Endothelial cell of umbilical vein (primary cell): ENCODE data around the gene ANAPC5. TPM values are rescaled to one million over a fixed set of nuclear protein-coding genes. Genes with fewer than 3 reads are reported as not detected.

Experiments used
- BruUV-seq: library from RNA; stranded (reverse); fragments of 400-500 nt; replicated peaks from 2 replicates; lab custom pipeline; 2021; lab: Mats Ljungman, UMichigan
- CTCF ChIA-PET: fragments of 300-600, 350-600 bp; sonication (Branson Sonifier 250); formaldehyde crosslinking; loops from one replicate; lab custom pipeline; 2021; ENCODE audit warnings: antibody characterized with exemption, inconsistent platforms; lab: Charles Lee
- POLR2A ChIA-PET: fragments of 300-600, 350-600 bp; sonication (Branson Sonifier 250); formaldehyde crosslinking; loops from one replicate; lab custom pipeline; 2021; ENCODE audit warnings: antibody characterized with exemption, inconsistent platforms; lab: Charles Lee
- DNase-seq: peaks from one replicate; pipeline ENCODE4 v3.0.0-alpha.2; 2011; ENCODE audit warnings: low read depth, low spot score
- FAIRE-seq: peaks from 2 replicates; lab custom pipeline; 2011; peaks lifted over from hg19 to GRCh38; lab: Jason Lieb, UNC
- H2AFZ ChIP-seq: 2 replicates; pipeline ENCODE4 v1.6.0; 2012; ENCODE audit warnings: low read depth, low read length, control low read depth, inconsistent platforms
- H3K27ac ChIP-seq: 2 replicates; pipeline ENCODE4 v1.5.1; 2011; ENCODE audit warnings: low read depth, mild to moderate bottlenecking, control low read depth, low read length, moderate library complexity; ENCODE audit not compliant: insufficient read depth
- H3K27me3 ChIP-seq, 2 experiments: 2 replicates each; pipeline versions ENCODE4 v1.6.0 to v1.6.1; 2011; ENCODE audit warnings: low read length in 2 of 2, mixed read lengths in 1 of 2; ENCODE audit not compliant: control insufficient read depth in 2 of 2, insufficient read depth in 2 of 2
- H3K36me3 ChIP-seq, 2 experiments: 2 replicates in 1 of 2; 3 replicates in 1 of 2; pipeline ENCODE4 v1.5.1; 2011; ENCODE audit warnings: low read length in 2 of 2, mild to moderate bottlenecking in 1 of 2, moderate library complexity in 1 of 2; ENCODE audit not compliant: control insufficient read depth in 2 of 2, insufficient read depth in 2 of 2; ENCODE audit errors: extremely low read depth in 1 of 2
- H3K4me1 ChIP-seq: 3 replicates; pipeline ENCODE4 v1.5.1; 2011; ENCODE audit warnings: mild to moderate bottlenecking, low read length; ENCODE audit not compliant: control insufficient read depth, insufficient read depth; ENCODE audit errors: extremely low read depth
- H3K4me2 ChIP-seq: 2 replicates; pipeline ENCODE4 v1.6.1; 2011; ENCODE audit warnings: low read length, control low read depth, mixed read lengths; ENCODE audit not compliant: insufficient read depth
- H3K4me3 ChIP-seq, 3 experiments: fragments of 200-600 bp in 1 of 3; sonication (generic), shearing (Covaris generic) in 1 of 3; replicated peaks in 1 of 3; 2 replicates each; pipeline ENCODE4 v1.5.1; 2011 to 2016; ENCODE audit warnings: control low read depth in 3 of 3, low read length in 3 of 3, mild to moderate bottlenecking in 2 of 3, inconsistent platforms in 1 of 3, low read depth in 1 of 3, moderate library complexity in 1 of 3; ENCODE audit not compliant: insufficient read depth in 1 of 3
- H3K79me2 ChIP-seq: 2 replicates; pipeline ENCODE4 v1.6.0; 2012; ENCODE audit warnings: low read length, inconsistent platforms; ENCODE audit not compliant: control insufficient read depth, insufficient read depth
- H3K9ac ChIP-seq: replicated peaks from 2 replicates; pipeline ENCODE3; 2011; ENCODE audit warnings: low read length, control low read depth; ENCODE audit not compliant: insufficient read depth; ENCODE audit errors: extremely low read depth
- H3K9me1 ChIP-seq: replicated peaks from 3 replicates; pipeline ENCODE4 v1.6.0; 2011; ENCODE audit warnings: mild to moderate bottlenecking, low read length; ENCODE audit not compliant: control insufficient read depth, insufficient read depth; ENCODE audit errors: extremely low read depth
- H3K9me3 ChIP-seq: replicated peaks from 2 replicates; pipeline ENCODE4 v1.5.1; 2012; ENCODE audit warnings: low read length, inconsistent platforms; ENCODE audit not compliant: control insufficient read depth, insufficient read depth
- H4K20me1 ChIP-seq: replicated peaks from 2 replicates; pipeline ENCODE3; 2011; ENCODE audit warnings: mild to moderate bottlenecking, low read length; ENCODE audit not compliant: control insufficient read depth, insufficient read depth; ENCODE audit errors: extremely low read depth
- EZH2 ChIP-seq: IDR thresholded peaks from 2 replicates; pipeline ENCODE4 v1.6.1; 2012; ENCODE audit warnings: borderline replicate concordance, low read depth, mild to moderate bottlenecking, moderate library complexity, low read length, inconsistent platforms; ENCODE audit not compliant: severe bottlenecking
- FOS ChIP-seq: IDR thresholded peaks from 2 replicates; pipeline ENCODE4 v1.6.1; 2011; ENCODE audit warnings: mild to moderate bottlenecking, low read length, moderate library complexity, borderline replicate concordance; ENCODE audit not compliant: insufficient read depth
- GATA2 ChIP-seq: IDR thresholded peaks from 2 replicates; pipeline ENCODE4 v1.7.0; 2011; ENCODE audit warnings: low read depth, mild to moderate bottlenecking, moderate library complexity, mixed read lengths, low read length; ENCODE audit not compliant: insufficient read length, insufficient read depth
- JUN ChIP-seq: IDR thresholded peaks from 2 replicates; pipeline ENCODE4 v1.6.1; 2011; ENCODE audit warnings: borderline replicate concordance, low read depth; ENCODE audit not compliant: insufficient read length, insufficient read depth
- MYC ChIP-seq: IDR thresholded peaks from one replicate; pipeline ENCODE4 v1.6.1; 2011; ENCODE audit warnings: mild to moderate bottlenecking, low read depth, low read length
- POLR2A ChIP-seq: IDR thresholded peaks from 2 replicates; pipeline ENCODE4 v1.6.1; 2012; ENCODE audit warnings: low read depth, mild to moderate bottlenecking, control low read depth, low read length
- POLR2AphosphoS5 ChIP-seq: IDR thresholded peaks from 2 replicates; pipeline ENCODE4 v1.6.1; 2012; ENCODE audit warnings: low read depth, mild to moderate bottlenecking, control low read depth, low read length, moderate library complexity; ENCODE audit not compliant: insufficient read depth
- dilution Hi-C: fragments of 300-500 bp; cut with MboI; formaldehyde crosslinking; loops from one replicate; pipeline ENCODE4 v1.15.0; 2019; ENCODE audit warnings: low sequenced_read_pairs; ENCODE audit not compliant: extremely low pct_ligation_motif_present
- intact Hi-C: fragments of 100-400 bp; cut with micrococcal nuclease; formaldehyde crosslinking; loops from one replicate; pipeline ENCODE4 v1.10.0; 2022
- polyA plus RNA-seq, 4 experiments: library from polyadenylated mRNA; depleted of rRNA in 3 of 4; stranded (reverse) in 3 of 4; unstranded in 1 of 4; fragments of >200 nt; gene quantifications; 2 replicates each; pipeline versions ENCODE4 v1.2.1 to v1.2.3, GENCODE V29; 2011 to 2012; ENCODE audit warnings: missing spikeins in 1 of 4
- total RNA-seq: library from RNA; stranded (reverse); gene quantifications from 2 replicates; pipeline ENCODE4 v1.2.3, GENCODE V29; 2021
- TF ChIP-seq, protein P1 (sequence below), 2 donors: IDR thresholded peaks; 1 replicate in 1 of 2; 2 replicates in 1 of 2; pipeline ENCODE4 v1.5.1; 2011; ENCODE audit warnings: low read length in 2 of 2, mild to moderate bottlenecking in 2 of 2, moderate library complexity in 2 of 2, control low read depth in 1 of 2, inconsistent platforms in 1 of 2, low read depth in 1 of 2; ENCODE audit not compliant: insufficient read depth in 1 of 2; ENCODE audit errors: extremely low read depth in 1 of 2
- TF ChIP-seq, protein P2 (sequence below): IDR thresholded peaks from 2 replicates; pipeline ENCODE4 v1.6.1; 2011; ENCODE audit not compliant: insufficient read depth, insufficient read length

Gene ANAPC5
- total and polyA plus RNA-seq, 2 donors (not counting 3 experiments of a cell fraction or from before 2014, with no cell fraction given) = 133 to 168 TPM

DNA sequence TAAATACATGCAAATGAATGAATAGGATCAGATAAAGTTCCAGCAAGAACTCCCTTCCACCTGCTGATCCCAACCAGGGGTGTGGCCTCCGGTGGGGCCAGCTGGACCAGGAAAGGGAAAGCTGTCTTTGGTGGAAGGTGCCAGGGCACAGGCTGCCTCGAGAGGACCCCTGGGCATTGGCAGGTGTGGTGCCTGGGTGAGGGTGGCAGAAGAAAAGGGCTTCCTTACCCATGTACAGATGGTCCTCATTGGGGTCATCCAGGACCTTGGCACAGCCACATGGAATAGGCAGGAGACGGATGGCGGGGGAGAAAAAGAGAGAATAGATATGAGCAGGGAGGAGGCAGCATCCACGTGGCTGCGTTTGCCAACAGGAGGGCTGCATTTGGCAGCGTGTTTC, 92.1 kb downstream of the ANAPC5 start:
- CTCF ChIA-PET = no interaction called here

More for the DNA sequence above, 92.1 kb downstream of the ANAPC5 start:
- FAIRE-seq (no peak), DNase-seq (no peak)
- no TSS peak for BruUV-seq
- intact Hi-C loops (no loop called here), dilution Hi-C loops (no loop called here)
- POLR2A ChIA-PET = no interaction called here
- Histone ChIP-seq H3K79me2 (no peaks in the 10 kb centered on the region), H3K4me3 (no peak overlapping the region), H3K9me3 (no peaks in the 10 kb centered on the region), H3K9me1 (no peaks in the 10 kb centered on the region), H3K36me3 (peaks cover 4 to 26% of the 10 kb centered on the region in 2 experiments), H3K4me1 (no peaks in the 10 kb centered on the region), H2AFZ (no peak overlapping the region), H3K4me2 (no peak overlapping the region), H4K20me1 (no peaks in the 10 kb centered on the region), H3K27ac (no peak overlapping the region), H3K9ac (no peak overlapping the region), H3K27me3 (no peaks in the 10 kb centered on the region)
- TF ChIP-seq, protein P1, sequence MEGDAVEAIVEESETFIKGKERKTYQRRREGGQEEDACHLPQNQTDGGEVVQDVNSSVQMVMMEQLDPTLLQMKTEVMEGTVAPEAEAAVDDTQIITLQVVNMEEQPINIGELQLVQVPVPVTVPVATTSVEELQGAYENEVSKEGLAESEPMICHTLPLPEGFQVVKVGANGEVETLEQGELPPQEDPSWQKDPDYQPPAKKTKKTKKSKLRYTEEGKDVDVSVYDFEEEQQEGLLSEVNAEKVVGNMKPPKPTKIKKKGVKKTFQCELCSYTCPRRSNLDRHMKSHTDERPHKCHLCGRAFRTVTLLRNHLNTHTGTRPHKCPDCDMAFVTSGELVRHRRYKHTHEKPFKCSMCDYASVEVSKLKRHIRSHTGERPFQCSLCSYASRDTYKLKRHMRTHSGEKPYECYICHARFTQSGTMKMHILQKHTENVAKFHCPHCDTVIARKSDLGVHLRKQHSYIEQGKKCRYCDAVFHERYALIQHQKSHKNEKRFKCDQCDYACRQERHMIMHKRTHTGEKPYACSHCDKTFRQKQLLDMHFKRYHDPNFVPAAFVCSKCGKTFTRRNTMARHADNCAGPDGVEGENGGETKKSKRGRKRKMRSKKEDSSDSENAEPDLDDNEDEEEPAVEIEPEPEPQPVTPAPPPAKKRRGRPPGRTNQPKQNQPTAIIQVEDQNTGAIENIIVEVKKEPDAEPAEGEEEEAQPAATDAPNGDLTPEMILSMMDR (IDR thresholded peaks at IDR 0.05; ENCODE audit: extremely low read depth in 1 of 2, insufficient read depth in 1 of 2, low read depth in 1 of 2, low read length in 2 of 2) = no peak
- TF ChIP-seq MYC (no peak), POLR2A (no peak), EZH2 (no peak), JUN (no peak), FOS (no peak), POLR2AphosphoS5 (no peak), GATA2 (no peak)
- TF ChIP-seq, protein P2, sequence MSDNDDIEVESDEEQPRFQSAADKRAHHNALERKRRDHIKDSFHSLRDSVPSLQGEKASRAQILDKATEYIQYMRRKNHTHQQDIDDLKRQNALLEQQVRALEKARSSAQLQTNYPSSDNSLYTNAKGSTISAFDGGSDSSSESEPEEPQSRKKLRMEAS = no peak
